Body of pancreas (tissue), 4 donors: ENCODE data around the gene DLGAP1. TPM values are rescaled to one million over a fixed set of nuclear protein-coding genes. Genes with fewer than 3 reads are reported as not detected.

ENCODE experiments used
- ATAC-seq: fragments of 150-250 bp; one replicate; pipeline ENCODE4 v1.9.1; 2016
- DNase-seq, 4 donors: peaks; one replicate each; pipeline ENCODE4 v3.0.0-alpha.2; 2019
- H3K27ac ChIP-seq, 4 donors: fragments of 200-600 bp; sonication (generic); 1 replicate in 3 of 4; 2 replicates in 1 of 4; pipeline versions ENCODE4 v1.5.1 to v1.6.1; 2016 to 2019; ENCODE audit warnings: mild to moderate bottlenecking in 1 of 4, mixed read lengths in 1 of 4, moderate library complexity in 1 of 4
- H3K27me3 ChIP-seq, 2 donors: fragments of 200-600 bp; sonication (generic); one replicate each; pipeline ENCODE4 v1.6.0; 2016; ENCODE audit warnings: mild to moderate bottlenecking in 1 of 2
- H3K36me3 ChIP-seq, 2 donors: fragments of 200-600 bp; sonication (generic); replicated peaks in 1 of 2; 2 replicates each; pipeline ENCODE4 v1.5.1; 2016; ENCODE audit warnings: low read depth in 2 of 2; ENCODE audit not compliant: insufficient read depth in 1 of 2
- H3K4me1 ChIP-seq: fragments of 200-600 bp; sonication (generic); one replicate; pipeline ENCODE4 v1.6.0; 2016
- H3K4me3 ChIP-seq, 2 donors: fragments of 200-600 bp; sonication (generic); 1 replicate in 1 of 2; 2 replicates in 1 of 2; pipeline ENCODE4 v1.5.1; 2016 to 2019
- H3K9me3 ChIP-seq, 3 donors: fragments of 200-600 bp; sonication (generic); 1 replicate in 2 of 3; 2 replicates in 1 of 3; pipeline ENCODE4 v1.5.1; 2016
- CTCF ChIP-seq, 7 experiments: fragments of 450-650 bp in 4 of 7; fragments of 200-600 bp in 3 of 7; sonication (generic) in 3 of 7; IDR thresholded peaks; one replicate each; pipeline ENCODE4 v1.5.1; 2016 to 2019; ENCODE audit warnings: antibody characterized with exemption in 7 of 7
- POLR2A ChIP-seq, 3 donors: fragments of 450-650 bp; IDR thresholded peaks; one replicate each; pipeline ENCODE4 v1.6.1; 2016; ENCODE audit warnings: antibody characterized with exemption in 3 of 3, mild to moderate bottlenecking in 2 of 3
- WGBS, 2 donors: methylation state at CpG; one replicate each; pipeline ENCODE4 v1.1.5; 2017; 5-methylcytosine and 5-hydroxymethylcytosine counted together
- intact Hi-C: fragments of 100-400 bp; cut with DNase I; formaldehyde crosslinking; loops from one replicate; pipeline ENCODE4 v1.15.1; 2023
- total RNA-seq, 2 donors: library from RNA; depleted of rRNA; stranded (reverse); fragments of >200 nt; gene quantifications; one replicate each; pipeline ENCODE4 v1.1.0, GENCODE V29; 2016

DLGAP1 gene
- total RNA-seq, 2 donors from 2014 or later, result 0.52 to 7.9 TPM

GRCh38 chr18:3794537-3795348, 660.4 kb downstream of the DLGAP1 start:
- WGBS, 2 donors, result 48 to 51% methylated on average over 8 to 9 of the region's 9 CpGs
- H3K27ac ChIP-seq, result no peak overlapping the region
- peak; percentile 30 for ATAC-seq
- intact Hi-C loops, result no loop called here
- H3K9me3 ChIP-seq, result no peaks in the 10 kb centered on the region
- peak in 3 of 4 donors; percentile 22 to 36 (median 30) for DNase-seq
- no peaks in the 10 kb centered on the region for H3K36me3 ChIP-seq
- no peaks in the 10 kb centered on the region for H3K27me3 ChIP-seq
- no peak overlapping the region for H3K4me3 ChIP-seq
- TF ChIP-seq POLR2A (IDR thresholded peaks at IDR 0.05) (no peak), CTCF (IDR thresholded peaks at IDR 0.05) (no peak)
- no peaks in the 10 kb centered on the region for H3K4me1 ChIP-seq

GRCh38 chr18:3793545-3793944, 661.6 kb downstream of the DLGAP1 start:
- Histone ChIP-seq H3K27ac (no peak overlapping the region), H3K9me3 (no peaks in the 10 kb centered on the region), H3K4me3 (no peak overlapping the region), H3K4me1 (no peaks in the 10 kb centered on the region), H3K27me3 (no peaks in the 10 kb centered on the region), H3K36me3 (no peaks in the 10 kb centered on the region)
- no peak for DNase-seq
- intact Hi-C loops, result no loop called here
- TF ChIP-seq POLR2A (IDR thresholded peaks at IDR 0.05) (no peak), CTCF (IDR thresholded peaks at IDR 0.05) (no peak)
- WGBS, 2 donors, result 71 to 79% methylated on average over 6 of the region's 6 CpGs
- ATAC-seq, result no peak

GRCh38 chr18:3793111-3793510, 662.0 kb downstream of the DLGAP1 start:
- Histone ChIP-seq H3K27me3 (no peaks in the 10 kb centered on the region), H3K4me3 (no peak overlapping the region), H3K9me3 (no peaks in the 10 kb centered on the region), H3K27ac (no peak overlapping the region), H3K4me1 (no peaks in the 10 kb centered on the region), H3K36me3 (no peaks in the 10 kb centered on the region)
- intact Hi-C loops, result no loop called here
- TF ChIP-seq CTCF (IDR thresholded peaks at IDR 0.05), result no peak
- TF ChIP-seq POLR2A (IDR thresholded peaks at IDR 0.05), result no peak
- no peak for ATAC-seq
- 67 to 79% methylated on average over 5 of the region's 5 CpGs for WGBS, 2 donors
- DNase-seq, result no peak

GRCh38 chr18:3792711-3793110, 662.4 kb downstream of the DLGAP1 start:
- Histone ChIP-seq H3K4me3 (no peak overlapping the region), H3K4me1 (no peaks in the 10 kb centered on the region), H3K36me3 (no peaks in the 10 kb centered on the region), H3K27me3 (no peaks in the 10 kb centered on the region), H3K27ac (no peak overlapping the region), H3K9me3 (no peaks in the 10 kb centered on the region)
- no peak for DNase-seq
- TF ChIP-seq CTCF (IDR thresholded peaks at IDR 0.05), result no peak
- no peak for TF ChIP-seq POLR2A (IDR thresholded peaks at IDR 0.05)
- WGBS, 2 donors, result 90 to 93% methylated on average over 9 of the region's 9 CpGs
- intact Hi-C loops, result no loop called here
- no peak for ATAC-seq

- intact Hi-C loops, result no loop called here
- Histone ChIP-seq H3K9me3 (no peaks in the 10 kb centered on the region), H3K36me3 (no peaks in the 10 kb centered on the region), H3K27me3 (no peaks in the 10 kb centered on the region), H3K4me3 (no peak overlapping the region), H3K27ac (no peak overlapping the region), H3K4me1 (no peaks in the 10 kb centered on the region)
- WGBS, 2 donors, result 64 to 73% methylated on average over 4 of the region's 4 CpGs
- DNase-seq (no peak), ATAC-seq (no peak)
- TF ChIP-seq CTCF (IDR thresholded peaks at IDR 0.05), result no peak
- TF ChIP-seq POLR2A (IDR thresholded peaks at IDR 0.05), result no peak
Measured at GRCh38 chr18:3791238-3791637, 663.9 kb downstream of the DLGAP1 start.
